Measurements from ENCODE around the gene DOCK11. TPM values are rescaled to one million over a fixed set of nuclear protein-coding genes. Genes with fewer than 3 reads are reported as not detected.
"Not testable (repeated sequence)": the region's sequence is repeated elsewhere in the genome, so short reads cannot be mapped to it uniquely, and the experiment has no call there.

DOCK11 gene
- total RNA-seq, 1 experiment from 2014 or later = 2.1 TPM

GRCh38 chrX:118484216-118484903 is 11.3 kb upstream of the DOCK11 start:
- intact Hi-C loops (cut with micrococcal nuclease; ENCODE audit: unreplicated experiment) = no loop called here
- H3K4me3 ChIP-seq (ENCODE audit: low read depth, low read length, poor library complexity, severe bottlenecking) = no peak overlapping the region
- CTCF ChIA-PET = no interaction called here

GRCh38 chrX:118486693-118487092 is 8.9 kb upstream of the DOCK11 start:
- DNase-seq (ENCODE audit: low spot score); intact Hi-C loops (cut with micrococcal nuclease; ENCODE audit: unreplicated experiment); CTCF ChIA-PET; H3K27ac ChIP-seq (ENCODE audit: low read depth, low read length, poor library complexity, severe bottlenecking); BruUV-seq (replicated peaks); H3K9me3 ChIP-seq (ENCODE audit: low read depth, low read length, poor library complexity, severe bottlenecking); H3K4me3 ChIP-seq (ENCODE audit: low read depth, low read length, poor library complexity, severe bottlenecking); POLR2A ChIA-PET (ENCODE audit: low non-redundant PET); H3K4me1 ChIP-seq (ENCODE audit: insufficient read depth, low read length, poor library complexity, severe bottlenecking); H3K36me3 ChIP-seq (ENCODE audit: insufficient read depth, low read length, poor library complexity, severe bottlenecking); H3K27me3 ChIP-seq (replicated peaks; ENCODE audit: insufficient read depth, low read depth, low read length, poor library complexity): not testable (repeated sequence)

More at GRCh38 chrX:118484216-118484903, 11.3 kb upstream of the DOCK11 start:
- no peaks in the 10 kb centered on the region for H3K4me1 ChIP-seq (ENCODE audit: insufficient read depth, low read length, poor library complexity, severe bottlenecking)
- H3K27me3 ChIP-seq (replicated peaks; ENCODE audit: insufficient read depth, low read depth, low read length, poor library complexity) = no peaks in the 10 kb centered on the region
- no peak for DNase-seq (ENCODE audit: low spot score)
- no peaks in the 10 kb centered on the region for H3K36me3 ChIP-seq (ENCODE audit: insufficient read depth, low read length, poor library complexity, severe bottlenecking)
- POLR2A ChIA-PET (ENCODE audit: low non-redundant PET) = no interaction called here
- no TSS peak for BruUV-seq (replicated peaks)
- no peaks in the 10 kb centered on the region for H3K9me3 ChIP-seq (ENCODE audit: low read depth, low read length, poor library complexity, severe bottlenecking)
- no peak overlapping the region for H3K27ac ChIP-seq (ENCODE audit: low read depth, low read length, poor library complexity, severe bottlenecking)
- TF ChIP-seq EZH2 (IDR thresholded peaks at IDR 0.05; ENCODE audit: borderline replicate concordance, low read depth, low read length, poor library complexity, severe bottlenecking) = no peak
- TF ChIP-seq, protein P1, sequence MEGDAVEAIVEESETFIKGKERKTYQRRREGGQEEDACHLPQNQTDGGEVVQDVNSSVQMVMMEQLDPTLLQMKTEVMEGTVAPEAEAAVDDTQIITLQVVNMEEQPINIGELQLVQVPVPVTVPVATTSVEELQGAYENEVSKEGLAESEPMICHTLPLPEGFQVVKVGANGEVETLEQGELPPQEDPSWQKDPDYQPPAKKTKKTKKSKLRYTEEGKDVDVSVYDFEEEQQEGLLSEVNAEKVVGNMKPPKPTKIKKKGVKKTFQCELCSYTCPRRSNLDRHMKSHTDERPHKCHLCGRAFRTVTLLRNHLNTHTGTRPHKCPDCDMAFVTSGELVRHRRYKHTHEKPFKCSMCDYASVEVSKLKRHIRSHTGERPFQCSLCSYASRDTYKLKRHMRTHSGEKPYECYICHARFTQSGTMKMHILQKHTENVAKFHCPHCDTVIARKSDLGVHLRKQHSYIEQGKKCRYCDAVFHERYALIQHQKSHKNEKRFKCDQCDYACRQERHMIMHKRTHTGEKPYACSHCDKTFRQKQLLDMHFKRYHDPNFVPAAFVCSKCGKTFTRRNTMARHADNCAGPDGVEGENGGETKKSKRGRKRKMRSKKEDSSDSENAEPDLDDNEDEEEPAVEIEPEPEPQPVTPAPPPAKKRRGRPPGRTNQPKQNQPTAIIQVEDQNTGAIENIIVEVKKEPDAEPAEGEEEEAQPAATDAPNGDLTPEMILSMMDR (conservative IDR thresholded peaks at IDR 0.05; ENCODE audit: low read depth, low read length) = no peak

GRCh38 chrX:118493016-118493415 is 2.6 kb upstream of the DOCK11 start:
- intact Hi-C loops (cut with micrococcal nuclease; ENCODE audit: unreplicated experiment) = no loop called here
- Histone ChIP-seq H3K27ac (ENCODE audit: low read depth, low read length, poor library complexity, severe bottlenecking) (no peak overlapping the region), H3K4me1 (ENCODE audit: insufficient read depth, low read length, poor library complexity, severe bottlenecking) (no peaks in the 10 kb centered on the region), H3K27me3 (replicated peaks; ENCODE audit: insufficient read depth, low read depth, low read length, poor library complexity) (peaks cover 12% of the 10 kb centered on the region), H3K36me3 (ENCODE audit: insufficient read depth, low read length, poor library complexity, severe bottlenecking) (no peaks in the 10 kb centered on the region), H3K4me3 (ENCODE audit: low read depth, low read length, poor library complexity, severe bottlenecking) (no peak overlapping the region), H3K9me3 (ENCODE audit: low read depth, low read length, poor library complexity, severe bottlenecking) (no peaks in the 10 kb centered on the region)
- ChIA-PET CTCF (no interaction called here), POLR2A (ENCODE audit: low non-redundant PET) (no interaction called here)
- TF ChIP-seq, protein P1 (conservative IDR thresholded peaks at IDR 0.05; ENCODE audit: low read depth, low read length) = no peak
- no peak for TF ChIP-seq EZH2 (IDR thresholded peaks at IDR 0.05; ENCODE audit: borderline replicate concordance, low read depth, low read length, poor library complexity, severe bottlenecking)
- no peak for DNase-seq (ENCODE audit: low spot score)
- no TSS peak for BruUV-seq (replicated peaks)
